GM10847 (cell line): ENCODE results near the gene ZNF516.

Source experiments
- POLR2A ChIP-seq: IDR thresholded peaks from 2 replicates; pipeline ENCODE4 v1.6.1; 2011; ENCODE audit not compliant: insufficient read length; ENCODE audit errors: extremely low read depth

ZNF516 gene

DNA sequence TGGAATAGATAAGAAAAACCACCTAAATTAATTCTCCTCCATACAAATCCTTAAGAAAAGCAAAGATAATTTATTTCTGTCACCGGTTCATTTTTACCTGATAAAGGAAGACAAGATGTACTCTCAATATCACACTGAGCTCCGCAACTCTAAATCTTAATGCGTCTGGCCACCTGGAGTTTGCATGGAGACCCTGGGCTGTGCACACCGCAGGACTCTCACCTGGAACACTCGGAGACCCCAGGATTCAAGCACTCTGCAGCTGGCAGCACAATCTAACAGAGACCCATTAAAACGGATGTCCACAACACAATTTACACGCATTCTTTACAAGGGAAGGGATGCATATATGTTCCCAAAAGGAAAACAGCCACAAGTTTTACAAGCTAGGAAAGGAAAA, 72.2 kb downstream of the ZNF516 start:
- TF ChIP-seq POLR2A = no peak

- TF ChIP-seq POLR2A = no peak
Measured at GRCh38 chr18:76422121-76422520, 72.9 kb downstream of the ZNF516 start.

DNA sequence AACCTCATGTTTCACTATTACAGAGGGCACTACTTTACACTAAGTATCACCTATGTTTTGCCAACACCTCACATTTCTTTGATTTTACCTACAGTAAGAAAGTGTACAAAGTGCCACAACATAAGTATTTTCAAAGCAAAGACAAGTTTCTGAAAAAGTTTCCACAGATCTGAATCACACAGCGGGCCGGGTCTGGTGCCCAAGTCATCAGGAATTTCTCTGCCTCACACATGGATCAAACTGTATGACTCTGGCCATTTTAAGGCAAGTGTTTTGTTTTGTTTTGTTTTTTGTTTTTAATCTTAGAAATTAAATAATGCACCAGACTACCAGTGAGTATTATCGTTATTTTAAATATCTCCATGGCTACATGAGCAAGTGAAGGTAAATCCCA, 73.4 kb downstream of the ZNF516 start:
- TF ChIP-seq POLR2A = no peak

- TF ChIP-seq POLR2A = no peak
Measured at GRCh38 chr18:76420898-76421684, 74.0 kb downstream of the ZNF516 start.

GRCh38 chr18:76419811-76420210, 75.2 kb downstream of the ZNF516 start:
- TF ChIP-seq POLR2A = no peak

DNA sequence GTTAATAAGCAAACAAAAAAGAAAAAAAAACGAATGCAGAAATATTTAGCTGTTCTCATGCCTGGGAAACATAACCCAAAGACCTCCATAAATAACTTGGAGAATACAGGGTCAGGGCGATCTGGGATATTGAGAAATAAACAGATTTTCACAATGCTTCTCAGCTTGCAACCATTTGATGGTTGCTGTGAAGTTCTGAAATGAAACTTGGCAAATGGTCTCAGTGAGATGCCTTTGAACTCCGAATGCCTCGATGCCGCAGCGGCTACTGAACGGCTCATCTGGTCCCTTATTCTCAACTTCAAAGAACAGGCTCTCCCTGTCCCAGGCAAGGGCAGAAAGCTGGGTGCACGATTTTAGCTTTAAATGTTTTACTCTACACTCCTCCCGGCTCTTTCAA, 78.1 kb downstream of the ZNF516 start:
- TF ChIP-seq POLR2A = no peak

- no peak for TF ChIP-seq POLR2A
Measured at GRCh38 chr18:76414936-76415621, 80.0 kb downstream of the ZNF516 start.

GRCh38 chr18:76412818-76413565, 82.0 kb downstream of the ZNF516 start:
- no peak for TF ChIP-seq POLR2A

DNA sequence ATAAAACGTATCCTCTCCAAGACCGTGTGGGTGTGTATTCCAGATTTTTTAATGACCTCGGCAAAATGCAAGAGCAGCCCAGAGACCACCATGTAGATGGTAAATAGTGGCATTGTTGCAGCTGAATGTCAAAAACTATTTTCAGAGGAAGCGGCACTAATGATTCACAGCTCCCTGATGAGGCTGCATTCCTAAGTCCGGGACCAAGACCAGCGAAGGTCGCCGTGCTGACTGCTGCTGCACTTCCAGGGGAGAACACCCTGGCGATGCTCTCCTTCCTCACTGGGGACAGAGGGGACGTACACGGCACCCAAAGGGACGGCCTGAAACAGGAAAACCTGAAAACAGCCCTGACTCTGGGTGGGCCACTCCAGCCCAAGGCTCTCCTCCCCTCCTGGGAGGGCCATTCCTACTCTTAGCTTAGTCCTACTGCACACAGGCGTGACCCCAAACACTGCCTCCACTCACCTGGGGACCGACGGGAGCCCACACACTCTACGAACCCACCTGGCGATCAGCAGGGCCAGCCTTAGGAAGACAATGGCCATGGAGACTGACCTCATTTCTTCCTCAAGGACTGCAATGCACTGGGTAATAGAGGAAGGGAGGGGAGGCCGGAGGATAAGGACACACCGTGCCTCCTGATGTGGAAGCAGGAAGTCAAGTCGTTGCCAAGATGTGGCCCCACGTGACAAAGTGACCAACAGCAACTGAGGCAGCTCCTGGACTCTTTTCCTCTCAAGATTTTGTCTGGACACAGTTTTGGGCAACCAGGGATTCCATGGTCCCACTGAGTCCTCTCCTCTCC, 82.8 kb downstream of the ZNF516 start:
- no peak for TF ChIP-seq POLR2A

GRCh38 chr18:76410660-76411417, 84.2 kb downstream of the ZNF516 start:
- no peak for TF ChIP-seq POLR2A

GRCh38 chr18:76410033-76410432, 85.0 kb downstream of the ZNF516 start:
- TF ChIP-seq POLR2A = no peak

- TF ChIP-seq POLR2A = no peak
Measured at GRCh38 chr18:76408480-76409067, 86.5 kb downstream of the ZNF516 start.

GRCh38 chr18:76407681-76408080, 87.4 kb downstream of the ZNF516 start:
- no peak for TF ChIP-seq POLR2A

DNA sequence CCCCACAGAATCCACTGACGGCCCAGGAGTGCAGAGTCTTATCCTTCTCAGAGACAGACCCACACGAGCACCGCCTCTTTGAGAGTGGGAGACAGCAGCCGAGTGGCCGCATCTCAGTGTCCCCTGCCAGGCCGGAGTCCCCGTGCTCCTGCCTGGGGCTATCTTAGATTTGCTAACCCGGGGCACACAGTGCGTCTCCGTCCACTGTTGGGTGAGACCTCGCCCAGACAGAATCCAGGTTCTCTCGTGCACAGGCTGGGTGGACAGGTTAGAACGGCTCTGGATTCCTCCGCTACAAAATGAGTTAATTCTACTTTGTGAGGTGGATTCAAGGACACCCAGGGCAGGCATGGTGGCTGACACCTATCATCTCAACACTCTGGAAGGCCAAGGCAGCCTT, 88.3 kb downstream of the ZNF516 start:
- TF ChIP-seq POLR2A = no peak

GRCh38 chr18:76405681-76406356, 89.2 kb downstream of the ZNF516 start:
- no peak for TF ChIP-seq POLR2A
